Keratinocyte (primary cell): ENCODE results near the gene GDF2.

ENCODE experiments used
- EZH2 ChIP-seq: IDR thresholded peaks from one replicate; pipeline ENCODE4 v1.6.1; 2012; ENCODE audit warnings: inconsistent platforms, mild to moderate bottlenecking, low read length, moderate library complexity
- TF ChIP-seq, protein P1 (sequence below), 3 experiments: IDR thresholded peaks in 1 of 3; conservative IDR thresholded peaks in 1 of 3; optimal IDR thresholded peaks in 1 of 3; 2 replicates in 2 of 3; 3 replicates in 1 of 3; pipeline versions ENCODE3 to v1.5.1; 2011; ENCODE audit warnings: low read length in 3 of 3, mild to moderate bottlenecking in 3 of 3, moderate library complexity in 2 of 3, control low read depth in 1 of 3, inconsistent platforms in 1 of 3; ENCODE audit not compliant: insufficient read depth in 2 of 3; ENCODE audit errors: extremely low read depth in 1 of 3

DNA sequence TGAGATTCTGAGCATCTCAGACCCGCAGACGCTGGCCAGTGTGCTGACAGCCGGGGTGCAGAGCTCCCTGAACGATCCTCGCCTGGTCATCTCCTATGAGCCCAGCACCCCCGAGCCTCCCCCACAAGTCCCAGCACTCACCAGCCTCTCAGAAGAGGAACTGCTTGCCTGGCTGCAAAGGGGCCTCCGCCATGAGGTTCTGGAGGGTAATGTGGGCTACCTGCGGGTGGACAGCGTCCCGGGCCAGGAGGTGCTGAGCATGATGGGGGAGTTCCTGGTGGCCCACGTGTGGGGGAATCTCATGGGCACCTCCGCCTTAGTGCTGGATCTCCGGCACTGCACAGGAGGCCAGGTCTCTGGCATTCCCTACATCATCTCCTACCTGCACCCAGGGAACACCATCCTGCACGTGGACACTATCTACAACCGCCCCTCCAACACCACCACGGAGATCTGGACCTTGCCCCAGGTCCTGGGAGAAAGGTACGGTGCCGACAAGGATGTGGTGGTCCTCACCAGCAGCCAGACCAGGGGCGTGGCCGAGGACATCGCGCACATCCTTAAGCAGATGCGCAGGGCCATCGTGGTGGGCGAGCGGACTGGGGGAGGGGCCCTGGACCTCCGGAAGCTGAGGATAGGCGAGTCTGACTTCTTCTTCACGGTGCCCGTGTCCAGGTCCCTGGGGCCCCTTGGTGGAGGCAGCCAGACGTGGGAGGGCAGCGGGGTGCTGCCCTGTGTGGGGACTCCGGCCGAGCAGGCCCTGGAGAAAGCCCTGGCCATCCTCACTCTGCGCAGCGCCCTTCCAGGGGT, 26.6 kb downstream of the GDF2 start:
- TF ChIP-seq, protein P1, sequence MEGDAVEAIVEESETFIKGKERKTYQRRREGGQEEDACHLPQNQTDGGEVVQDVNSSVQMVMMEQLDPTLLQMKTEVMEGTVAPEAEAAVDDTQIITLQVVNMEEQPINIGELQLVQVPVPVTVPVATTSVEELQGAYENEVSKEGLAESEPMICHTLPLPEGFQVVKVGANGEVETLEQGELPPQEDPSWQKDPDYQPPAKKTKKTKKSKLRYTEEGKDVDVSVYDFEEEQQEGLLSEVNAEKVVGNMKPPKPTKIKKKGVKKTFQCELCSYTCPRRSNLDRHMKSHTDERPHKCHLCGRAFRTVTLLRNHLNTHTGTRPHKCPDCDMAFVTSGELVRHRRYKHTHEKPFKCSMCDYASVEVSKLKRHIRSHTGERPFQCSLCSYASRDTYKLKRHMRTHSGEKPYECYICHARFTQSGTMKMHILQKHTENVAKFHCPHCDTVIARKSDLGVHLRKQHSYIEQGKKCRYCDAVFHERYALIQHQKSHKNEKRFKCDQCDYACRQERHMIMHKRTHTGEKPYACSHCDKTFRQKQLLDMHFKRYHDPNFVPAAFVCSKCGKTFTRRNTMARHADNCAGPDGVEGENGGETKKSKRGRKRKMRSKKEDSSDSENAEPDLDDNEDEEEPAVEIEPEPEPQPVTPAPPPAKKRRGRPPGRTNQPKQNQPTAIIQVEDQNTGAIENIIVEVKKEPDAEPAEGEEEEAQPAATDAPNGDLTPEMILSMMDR (optimal IDR thresholded peaks at IDR 0.05 in 1 of 3, IDR thresholded peaks at IDR 0.05 in 1 of 3, conservative IDR thresholded peaks at IDR 0.05 in 1 of 3; ENCODE audit: extremely low read depth in 1 of 3, insufficient read depth in 2 of 3, low read length in 3 of 3), result no peak
- TF ChIP-seq EZH2, result no peak
